ENCODE data around the gene RAD9A.
"Not testable (repeated sequence)": the region's sequence is repeated elsewhere in the genome, so short reads cannot be mapped to it uniquely, and the experiment has no call there.

Gene RAD9A

GRCh38 chr11:67410984-67411784 is 19.4 kb downstream of the RAD9A start:
- no peak for DNase-seq

GRCh38 chr11:67411785-67412152 is 20.0 kb downstream of the RAD9A start:
- DNase-seq = no peak

- no peak for DNase-seq
Measured at GRCh38 chr11:67412495-67413179, 20.9 kb downstream of the RAD9A start.

GRCh38 chr11:67413266-67413849 is 21.6 kb downstream of the RAD9A start:
- no peak for DNase-seq

GRCh38 chr11:67415501-67416304 is 23.9 kb downstream of the RAD9A start, which contains the start of gene CARNS1:
CARNS1 (plus strand) TSS chr11:67415678; CDS start chr11:67416200, 522 bp downstream.
- DNase-seq = no peak

GRCh38 chr11:67416416-67417335 is 24.9 kb downstream of the RAD9A start:
- no peak for DNase-seq

- DNase-seq = no peak
Measured at GRCh38 chr11:67417425-67417824, 25.6 kb downstream of the RAD9A start.

GRCh38 chr11:67418476-67419281 is 26.9 kb downstream of the RAD9A start:
- DNase-seq = no peak

GRCh38 chr11:67419325-67420049 is 27.7 kb downstream of the RAD9A start:
- no peak for DNase-seq

- no peak for DNase-seq
Measured at GRCh38 chr11:67420147-67420645, 28.4 kb downstream of the RAD9A start.

GRCh38 chr11:67420646-67421429 is 29.1 kb downstream of the RAD9A start:
- peak; percentile 90 for DNase-seq

GRCh38 chr11:67421430-67422031 is 29.7 kb downstream of the RAD9A start:
- no peak for DNase-seq

- DNase-seq = no peak
Measured at GRCh38 chr11:67422891-67423290, 31.1 kb downstream of the RAD9A start.

GRCh38 chr11:67423466-67423865 is 31.7 kb downstream of the RAD9A start:
- no peak for DNase-seq

GRCh38 chr11:67423891-67424613 is 32.3 kb downstream of the RAD9A start:
- DNase-seq = no peak

GRCh38 chr11:67427364-67427859 is 35.6 kb downstream of the RAD9A start:
- DNase-seq = not testable (repeated sequence)

Data from fibroblast of skin of back (primary cell).